CD14-positive monocyte (primary cell): ENCODE results near the gene KCNV2. TPM values are rescaled to one million over a fixed set of nuclear protein-coding genes. Genes with fewer than 3 reads are reported as not detected.

ENCODE experiments used
- DNase-seq, 3 donors: peaks; one replicate each; pipeline ENCODE4 v3.0.0-alpha.2; 2011 to 2022
- H2AFZ ChIP-seq: 2 replicates; pipeline ENCODE4 v1.6.0; 2012; ENCODE audit warnings: mild to moderate bottlenecking, low read depth, low read length, inconsistent platforms; ENCODE audit not compliant: insufficient read depth, poor library complexity, severe bottlenecking
- H3K27ac ChIP-seq, 2 donors: 1 replicate in 1 of 2; 2 replicates in 1 of 2; pipeline ENCODE4 v1.5.1; 2012 to 2013; ENCODE audit warnings: low read length in 2 of 2, control low read depth in 1 of 2, inconsistent platforms in 1 of 2, low read depth in 1 of 2, mild to moderate bottlenecking in 1 of 2
- H3K27me3 ChIP-seq, 2 donors: one replicate each; pipeline versions ENCODE4 v1.6.0 to v1.6.1; 2011 to 2013; ENCODE audit warnings: low read length in 2 of 2; ENCODE audit not compliant: control insufficient read depth in 2 of 2, insufficient read depth in 2 of 2
- H3K36me3 ChIP-seq, 2 donors: replicated peaks in 1 of 2; 1 replicate in 1 of 2; 2 replicates in 1 of 2; pipeline versions ENCODE4 v1.5.1 to v1.6.1; 2012 to 2013; ENCODE audit warnings: low read length in 2 of 2, control low read depth in 1 of 2, inconsistent platforms in 1 of 2, mild to moderate bottlenecking in 1 of 2; ENCODE audit not compliant: insufficient read depth in 2 of 2, control insufficient read depth in 1 of 2
- H3K4me1 ChIP-seq, 2 donors: 1 replicate in 1 of 2; 2 replicates in 1 of 2; pipeline versions ENCODE4 v1.5.1 to v1.6.1; 2012 to 2013; ENCODE audit warnings: low read length in 2 of 2, control low read depth in 1 of 2, inconsistent platforms in 1 of 2, mild to moderate bottlenecking in 1 of 2, moderate library complexity in 1 of 2; ENCODE audit not compliant: insufficient read depth in 2 of 2, control insufficient read depth in 1 of 2
- H3K4me2 ChIP-seq: replicated peaks from 2 replicates; pipeline ENCODE3; 2012; ENCODE audit warnings: low read length, moderate library complexity, mild to moderate bottlenecking; ENCODE audit not compliant: poor library complexity, severe bottlenecking; ENCODE audit errors: extremely low read depth
- H3K4me3 ChIP-seq, 3 experiments: fragments of 200-600 bp in 1 of 3; sonication (generic) in 1 of 3; replicated peaks in 1 of 3; 1 replicate in 2 of 3; 2 replicates in 1 of 3; pipeline ENCODE4 v1.5.1; 2011 to 2013; ENCODE audit warnings: low read length in 3 of 3, mild to moderate bottlenecking in 3 of 3, control low read depth in 2 of 3, low read depth in 2 of 3, inconsistent platforms in 1 of 3, moderate library complexity in 1 of 3
- H3K79me2 ChIP-seq: 2 replicates; pipeline ENCODE4 v1.6.0; 2012; ENCODE audit warnings: mild to moderate bottlenecking, control low read depth, inconsistent platforms, low read length, moderate library complexity; ENCODE audit not compliant: insufficient read depth
- H3K9ac ChIP-seq: 2 replicates; pipeline ENCODE4 v1.6.0; 2017; ENCODE audit warnings: low read length, mild to moderate bottlenecking; ENCODE audit not compliant: insufficient read depth, poor library complexity, severe bottlenecking
- H3K9me3 ChIP-seq, 2 donors: replicated peaks in 1 of 2; 1 replicate in 1 of 2; 2 replicates in 1 of 2; pipeline versions ENCODE4 v1.5.1 to v1.6.1; 2012 to 2013; ENCODE audit warnings: low read length in 2 of 2, control low read depth in 1 of 2; ENCODE audit not compliant: control insufficient read depth in 1 of 2, insufficient read depth in 1 of 2
- H4K20me1 ChIP-seq: 2 replicates; pipeline ENCODE4 v1.6.0; 2012; ENCODE audit warnings: mild to moderate bottlenecking, low read length, control low read depth, moderate library complexity; ENCODE audit not compliant: insufficient read depth
- H3K27ac Mint-ChIP-seq, 7 donors: one replicate each; pipeline ENCODE4 v1.8.0; 2020; ENCODE audit warnings: mild to moderate bottlenecking in 7 of 7, mixed read lengths in 7 of 7, moderate library complexity in 6 of 7, inconsistent platforms in 2 of 7
- H3K27me3 Mint-ChIP-seq, 3 donors: one replicate each; pipeline ENCODE4 v1.8.0; 2021 to 2022; ENCODE audit warnings: low read depth in 3 of 3, mild to moderate bottlenecking in 3 of 3, mixed read lengths in 3 of 3, moderate library complexity in 3 of 3, inconsistent platforms in 1 of 3
- H3K36me3 Mint-ChIP-seq, 2 donors: one replicate each; pipeline ENCODE4 v1.8.0; 2020; ENCODE audit warnings: mixed read lengths in 2 of 2, inconsistent platforms in 1 of 2, mild to moderate bottlenecking in 1 of 2
- H3K4me1 Mint-ChIP-seq: one replicate; pipeline ENCODE4 v1.8.0; 2020; ENCODE audit warnings: mild to moderate bottlenecking, mixed read lengths
- H3K4me3 Mint-ChIP-seq, 2 donors: one replicate each; pipeline ENCODE4 v1.8.0; 2020; ENCODE audit warnings: mild to moderate bottlenecking in 2 of 2, mixed read lengths in 2 of 2, moderate library complexity in 1 of 2
- H3K9me3 Mint-ChIP-seq, 7 donors: one replicate each; pipeline ENCODE4 v1.8.0; 2020 to 2022; ENCODE audit warnings: mixed read lengths in 7 of 7, mild to moderate bottlenecking in 6 of 7, moderate library complexity in 6 of 7, inconsistent platforms in 2 of 7
- CTCF ChIP-seq: fragments of 200-600 bp; IDR thresholded peaks from one replicate; pipeline ENCODE4 v1.8.0; 2022; ENCODE audit warnings: antibody characterized with exemption, mild to moderate bottlenecking
- WGBS: methylation state at CpG from one replicate; pipeline ENCODE4 v1.1.5; 2013; ENCODE audit warnings: missing lambda C conversion rate; ENCODE audit not compliant: insufficient coverage; 5-methylcytosine and 5-hydroxymethylcytosine counted together
- intact Hi-C, 2 donors: fragments of 100-400 bp; cut with micrococcal nuclease; formaldehyde crosslinking; loops; one replicate each; pipeline versions ENCODE4 v1.15.0 to v1.15.1; 2023
- polyA plus RNA-seq, 3 donors: library from polyadenylated mRNA; depleted of rRNA in 1 of 3; unstranded in 2 of 3; stranded (reverse) in 1 of 3; fragments of 300-500 nt in 2 of 3; fragments of >200 nt in 1 of 3; fragmentation: Illumina TruSeq in 2 of 3; gene quantifications; 1 replicate in 2 of 3; 2 replicates in 1 of 3; pipeline ENCODE4 v1.2.3, GENCODE V29; 2012 to 2021

Gene KCNV2
- polyA plus RNA-seq, 3 donors: not detected

- H3K36me3 Mint-ChIP-seq: peaks cover 12 to 16% of the 10 kb centered on the region in 2 donors
Observed at GRCh38 chr9:2755285-2755684, 38.0 kb downstream of the KCNV2 start.

DNA sequence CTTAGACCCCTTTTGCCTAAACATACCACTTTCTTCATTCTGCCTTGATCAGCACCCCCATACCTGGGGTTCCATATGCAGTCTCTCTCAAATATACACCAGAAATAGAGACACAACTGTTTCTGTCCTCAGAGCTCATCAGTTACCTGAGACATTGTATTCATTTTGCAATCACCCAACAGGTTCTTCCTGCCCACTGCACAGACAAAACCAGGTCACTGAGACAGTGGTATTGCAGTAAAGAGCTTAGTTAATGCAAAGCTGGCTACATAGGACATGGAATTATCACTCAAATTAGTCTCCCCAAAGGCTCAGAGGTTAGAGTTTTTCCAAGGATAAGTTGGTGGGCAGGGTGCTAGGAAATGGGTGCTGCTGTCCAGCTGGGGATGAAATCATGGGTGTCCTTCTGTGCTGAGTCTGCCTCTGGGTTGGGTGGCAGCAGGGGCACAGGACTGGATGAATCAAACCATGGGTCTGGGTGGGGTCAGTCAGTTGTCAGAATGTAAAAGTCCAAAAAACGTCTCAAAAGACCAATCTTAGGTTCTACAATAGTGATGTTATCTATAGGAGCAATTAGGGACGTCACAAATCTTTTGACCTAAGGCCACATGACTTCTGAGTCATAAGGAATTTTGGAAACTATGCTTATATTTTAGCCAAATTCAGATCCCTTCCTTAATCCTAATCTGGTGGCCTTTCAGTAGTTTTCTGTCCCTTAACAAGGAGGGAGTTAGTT, 41.0 kb downstream of the KCNV2 start:
- Mint-ChIP-seq H3K27ac (no peak overlapping the region), H3K36me3 (peaks cover 7 to 10% of the 10 kb centered on the region in 2 donors), H3K9me3 (peaks cover 0 to 4% (median 0%) of the 10 kb centered on the region in 7 donors), H3K4me3 (no peak overlapping the region), H3K27me3 (no peaks in the 10 kb centered on the region), H3K4me1 (peaks cover 2% of the 10 kb centered on the region)
- WGBS: no CpG with 5 or more reads among the region's 2 CpGs
- Histone ChIP-seq H2AFZ (no peak overlapping the region), H3K27ac (no peak overlapping the region), H3K9ac (no peak overlapping the region), H3K9me3 (no peaks in the 10 kb centered on the region), H3K4me3 (no peak overlapping the region), H3K79me2 (no peaks in the 10 kb centered on the region), H3K4me2 (no peak overlapping the region), H3K4me1 (no peaks in the 10 kb centered on the region), H3K27me3 (no peaks in the 10 kb centered on the region), H3K36me3 (no peaks in the 10 kb centered on the region), H4K20me1 (no peaks in the 10 kb centered on the region)
- no peak for TF ChIP-seq CTCF
- no peak for DNase-seq
- intact Hi-C loops: no loop called here

More at GRCh38 chr9:2755285-2755684, 38.0 kb downstream of the KCNV2 start:
- Histone ChIP-seq H3K9ac (no peak overlapping the region), H4K20me1 (no peaks in the 10 kb centered on the region), H3K4me3 (no peak overlapping the region), H3K4me2 (no peak overlapping the region), H3K9me3 (no peaks in the 10 kb centered on the region), H2AFZ (no peak overlapping the region), H3K27ac (no peak overlapping the region), H3K4me1 (no peaks in the 10 kb centered on the region), H3K79me2 (no peaks in the 10 kb centered on the region), H3K27me3 (no peaks in the 10 kb centered on the region), H3K36me3 (no peaks in the 10 kb centered on the region)
- DNase-seq: no peak
- H3K9me3 Mint-ChIP-seq: peaks cover 0 to 8% (median 1%) of the 10 kb centered on the region in 7 donors
- TF ChIP-seq CTCF: no peak
- no peaks in the 10 kb centered on the region for H3K27me3 Mint-ChIP-seq
- WGBS: no CpG with 5 or more reads among the region's 1 CpG
- no peaks in the 10 kb centered on the region for H3K4me1 Mint-ChIP-seq
- H3K4me3 Mint-ChIP-seq: no peak overlapping the region
- intact Hi-C loops: no loop called here
- H3K27ac Mint-ChIP-seq: no peak overlapping the region
